KMS-11 (cell line): ENCODE measurements around the gene MTPN.

Experiments used
- H2AFZ ChIP-seq: fragments of 200-600 bp; sonication (generic); 2 replicates; pipeline ENCODE4 v1.6.1; 2016; ENCODE audit warnings: antibody characterized with exemption, mixed run types, low read depth
- H3K27ac ChIP-seq: fragments of 200-600 bp; sonication (generic); 2 replicates; pipeline ENCODE4 v1.6.1; 2016; ENCODE audit warnings: mild to moderate bottlenecking, mixed run types
- H3K27me3 ChIP-seq: fragments of 200-600 bp; sonication (generic); 2 replicates; pipeline ENCODE4 v1.6.1; 2017; ENCODE audit warnings: mild to moderate bottlenecking, low read depth, mixed run types, moderate library complexity; ENCODE audit not compliant: insufficient read depth
- H3K36me3 ChIP-seq: fragments of 200-600 bp; sonication (generic); 2 replicates; pipeline ENCODE4 v1.6.1; 2017; ENCODE audit warnings: mild to moderate bottlenecking, mixed run types; ENCODE audit not compliant: insufficient read depth
- H3K4me1 ChIP-seq: fragments of 200-600 bp; sonication (generic); 2 replicates; pipeline ENCODE4 v1.6.1; 2016; ENCODE audit warnings: mild to moderate bottlenecking, low read depth, mixed run types; ENCODE audit not compliant: poor library complexity, severe bottlenecking
- H3K4me2 ChIP-seq: fragments of 200-600 bp; sonication (generic); 2 replicates; pipeline ENCODE4 v1.7.0; 2016; ENCODE audit warnings: mild to moderate bottlenecking, mixed run types
- H3K4me3 ChIP-seq: fragments of 200-600 bp; sonication (generic); IDR thresholded peaks from 2 replicates; pipeline ENCODE4 v1.6.1; 2017; ENCODE audit warnings: low read depth, low read length, mixed read lengths; ENCODE audit not compliant: insufficient read depth
- H3K79me2 ChIP-seq: fragments of 200-600 bp; sonication (generic); 2 replicates; pipeline ENCODE4 v1.6.1; 2016; ENCODE audit warnings: low read depth, mixed run types; ENCODE audit not compliant: insufficient read depth
- H3K9ac ChIP-seq: fragments of 200-600 bp; sonication (generic); 2 replicates; pipeline ENCODE4 v1.6.1; 2016; ENCODE audit warnings: mild to moderate bottlenecking, mixed run types
- H4K20me1 ChIP-seq: fragments of 200-600 bp; sonication (generic); 2 replicates; pipeline ENCODE4 v1.6.1; 2016; ENCODE audit warnings: mild to moderate bottlenecking, mixed run types; ENCODE audit not compliant: insufficient read depth
- CTCF ChIP-seq: fragments of 200-600 bp; sonication (generic); conservative IDR thresholded peaks from 2 replicates; pipeline ENCODE4 v1.6.1; 2017; ENCODE audit warnings: low read depth, mild to moderate bottlenecking, antibody characterized with exemption, low read length, moderate library complexity, mixed read lengths

The MTPN gene

GRCh38 chr7:135975166-135975565 lies 2.0 kb downstream of the MTPN start:
- H3K4me1 ChIP-seq, result peaks cover 68% of the 10 kb centered on the region
- H3K4me3 ChIP-seq, result no peak overlapping the region
- H3K27ac ChIP-seq, result peak overlapping the region; percentile 57; the same call in 1 of the 2 replicates
- no peaks in the 10 kb centered on the region for H3K27me3 ChIP-seq
- H3K36me3 ChIP-seq, result 0 out of 2 replicates have a peak, but pooled peaks cover 5% of the 10 kb centered on the region
- peaks cover 42% of the 10 kb centered on the region for H4K20me1 ChIP-seq
- H3K79me2 ChIP-seq, result peaks cover 68% of the 10 kb centered on the region
- H3K9ac ChIP-seq, result peak overlapping the region; percentile 63; the same call in 1 of the 2 replicates
- peak overlapping the region; percentile 96 for H3K4me2 ChIP-seq
- no peak overlapping the region for H2AFZ ChIP-seq
- no peak for TF ChIP-seq CTCF

- H3K79me2 ChIP-seq, result peaks cover 73% of the 10 kb centered on the region
- no peak overlapping the region for H3K4me3 ChIP-seq
- peak overlapping the region; percentile 57; the same call in 1 of the 2 replicates for H3K27ac ChIP-seq
- H3K4me1 ChIP-seq, result peaks cover 68% of the 10 kb centered on the region
- peak overlapping the region; percentile 26; the same call in 1 of the 2 replicates for H3K9ac ChIP-seq
- H4K20me1 ChIP-seq, result peaks cover 45% of the 10 kb centered on the region
- TF ChIP-seq CTCF, result no peak
- H3K36me3 ChIP-seq, result 0 out of 2 replicates have a peak, but pooled peaks cover 5% of the 10 kb centered on the region
- no peaks in the 10 kb centered on the region for H3K27me3 ChIP-seq
- no peak overlapping the region for H2AFZ ChIP-seq
- H3K4me2 ChIP-seq, result peak overlapping the region; percentile 96
Measured at GRCh38 chr7:135974667-135975066, 2.5 kb downstream of the MTPN start.

GRCh38 chr7:135971366-135971725 lies 5.8 kb downstream of the MTPN start:
- Histone ChIP-seq H3K36me3 (0 out of 2 replicates have a peak, but pooled peaks cover 5% of the 10 kb centered on the region), H3K4me1 (peaks cover 69% of the 10 kb centered on the region), H3K27me3 (no peaks in the 10 kb centered on the region), H2AFZ (no peak overlapping the region), H3K4me3 (no peak overlapping the region), H3K4me2 (peak overlapping the region; percentile 53), H3K79me2 (peaks cover 95% of the 10 kb centered on the region), H3K9ac (no peak overlapping the region), H3K27ac (peak overlapping the region; percentile 16; the same call in 1 of the 2 replicates), H4K20me1 (peaks cover 49% of the 10 kb centered on the region)
- TF ChIP-seq CTCF, result no peak

- H3K36me3 ChIP-seq, result 0 out of 2 replicates have a peak, but pooled peaks cover 5% of the 10 kb centered on the region
- peaks cover 95% of the 10 kb centered on the region for H3K79me2 ChIP-seq
- no peak for TF ChIP-seq CTCF
- H3K4me3 ChIP-seq, result no peak overlapping the region
- no peak overlapping the region for H2AFZ ChIP-seq
- peak overlapping the region; percentile 16; the same call in 1 of the 2 replicates for H3K27ac ChIP-seq
- peak overlapping the region; percentile 53 for H3K4me2 ChIP-seq
- H3K4me1 ChIP-seq, result peaks cover 69% of the 10 kb centered on the region
- no peaks in the 10 kb centered on the region for H3K27me3 ChIP-seq
- H4K20me1 ChIP-seq, result peaks cover 51% of the 10 kb centered on the region
- no peak overlapping the region for H3K9ac ChIP-seq
Measured at GRCh38 chr7:135970682-135971365, 6.3 kb downstream of the MTPN start.
